ENCODE measurements around the gene IL1RAPL2.

IL1RAPL2 gene

GRCh38 chrX:104833401-104833800 lies 267.4 kb downstream of the IL1RAPL2 start:
- no peaks in the 10 kb centered on the region for H3K36me3 ChIP-seq (ENCODE audit: control insufficient read depth, insufficient read depth, low read length)
- no peak overlapping the region for H3K4me3 ChIP-seq (replicated peaks; ENCODE audit: low read depth, low read length)
- no peak for TF ChIP-seq CTCF (IDR thresholded peaks at IDR 0.05; ENCODE audit: insufficient read depth, low read length, poor library complexity, severe bottlenecking)
- no peak for DNase-seq (ENCODE audit: extremely low read depth, insufficient read length)
- H3K27me3 ChIP-seq (replicated peaks; ENCODE audit: control insufficient read depth, insufficient read depth, low read length): no peaks in the 10 kb centered on the region

GRCh38 chrX:104842646-104843045 lies 276.6 kb downstream of the IL1RAPL2 start:
- no peaks in the 10 kb centered on the region for H3K36me3 ChIP-seq (ENCODE audit: control insufficient read depth, insufficient read depth, low read length)
- no peak for DNase-seq (ENCODE audit: extremely low read depth, insufficient read length)
- no peaks in the 10 kb centered on the region for H3K27me3 ChIP-seq (replicated peaks; ENCODE audit: control insufficient read depth, insufficient read depth, low read length)
- H3K4me3 ChIP-seq (replicated peaks; ENCODE audit: low read depth, low read length): no peak overlapping the region
- no peak for TF ChIP-seq CTCF (IDR thresholded peaks at IDR 0.05; ENCODE audit: insufficient read depth, low read length, poor library complexity, severe bottlenecking)

- Histone ChIP-seq H3K4me3 (replicated peaks; ENCODE audit: low read depth, low read length) (no peak overlapping the region), H3K36me3 (ENCODE audit: control insufficient read depth, insufficient read depth, low read length) (no peaks in the 10 kb centered on the region), H3K27me3 (replicated peaks; ENCODE audit: control insufficient read depth, insufficient read depth, low read length) (no peaks in the 10 kb centered on the region)
- no peak for DNase-seq (ENCODE audit: extremely low read depth, insufficient read length)
- no peak for TF ChIP-seq CTCF (IDR thresholded peaks at IDR 0.05; ENCODE audit: insufficient read depth, low read length, poor library complexity, severe bottlenecking)
Measured at GRCh38 chrX:104852241-104852640, 286.2 kb downstream of the IL1RAPL2 start.

GRCh38 chrX:104854188-104854587 lies 288.2 kb downstream of the IL1RAPL2 start:
- no peak for DNase-seq (ENCODE audit: extremely low read depth, insufficient read length)
- H3K4me3 ChIP-seq (replicated peaks; ENCODE audit: low read depth, low read length): no peak overlapping the region
- no peaks in the 10 kb centered on the region for H3K27me3 ChIP-seq (replicated peaks; ENCODE audit: control insufficient read depth, insufficient read depth, low read length)
- no peak for TF ChIP-seq CTCF (IDR thresholded peaks at IDR 0.05; ENCODE audit: insufficient read depth, low read length, poor library complexity, severe bottlenecking)
- H3K36me3 ChIP-seq (ENCODE audit: control insufficient read depth, insufficient read depth, low read length): no peaks in the 10 kb centered on the region

GRCh38 chrX:104854790-104855340 lies 288.9 kb downstream of the IL1RAPL2 start:
- Histone ChIP-seq H3K36me3 (ENCODE audit: control insufficient read depth, insufficient read depth, low read length) (no peaks in the 10 kb centered on the region), H3K27me3 (replicated peaks; ENCODE audit: control insufficient read depth, insufficient read depth, low read length) (no peaks in the 10 kb centered on the region), H3K4me3 (replicated peaks; ENCODE audit: low read depth, low read length) (no peak overlapping the region)
- DNase-seq (ENCODE audit: extremely low read depth, insufficient read length): no peak
- TF ChIP-seq CTCF (IDR thresholded peaks at IDR 0.05; ENCODE audit: insufficient read depth, low read length, poor library complexity, severe bottlenecking): no peak

GRCh38 chrX:104863466-104863865 lies 297.5 kb downstream of the IL1RAPL2 start:
- Histone ChIP-seq H3K4me3 (replicated peaks; ENCODE audit: low read depth, low read length) (no peak overlapping the region), H3K36me3 (ENCODE audit: control insufficient read depth, insufficient read depth, low read length) (no peaks in the 10 kb centered on the region), H3K27me3 (replicated peaks; ENCODE audit: control insufficient read depth, insufficient read depth, low read length) (no peaks in the 10 kb centered on the region)
- no peak for TF ChIP-seq CTCF (IDR thresholded peaks at IDR 0.05; ENCODE audit: insufficient read depth, low read length, poor library complexity, severe bottlenecking)
- no peak for DNase-seq (ENCODE audit: extremely low read depth, insufficient read length)

All from GM06990 (cell line).